Inferior parietal cortex (tissue), 1 donor: ENCODE results near the gene PALD1.
"Not testable (repeated sequence)": the region's sequence is repeated elsewhere in the genome, so short reads cannot be mapped to it uniquely, and the experiment has no call there.

ENCODE experiments used
- DNase-seq: peaks from one replicate; pipeline ENCODE4 v3.0.0-alpha.2; 2016; ENCODE audit errors: extremely low spot score

The PALD1 gene

DNA sequence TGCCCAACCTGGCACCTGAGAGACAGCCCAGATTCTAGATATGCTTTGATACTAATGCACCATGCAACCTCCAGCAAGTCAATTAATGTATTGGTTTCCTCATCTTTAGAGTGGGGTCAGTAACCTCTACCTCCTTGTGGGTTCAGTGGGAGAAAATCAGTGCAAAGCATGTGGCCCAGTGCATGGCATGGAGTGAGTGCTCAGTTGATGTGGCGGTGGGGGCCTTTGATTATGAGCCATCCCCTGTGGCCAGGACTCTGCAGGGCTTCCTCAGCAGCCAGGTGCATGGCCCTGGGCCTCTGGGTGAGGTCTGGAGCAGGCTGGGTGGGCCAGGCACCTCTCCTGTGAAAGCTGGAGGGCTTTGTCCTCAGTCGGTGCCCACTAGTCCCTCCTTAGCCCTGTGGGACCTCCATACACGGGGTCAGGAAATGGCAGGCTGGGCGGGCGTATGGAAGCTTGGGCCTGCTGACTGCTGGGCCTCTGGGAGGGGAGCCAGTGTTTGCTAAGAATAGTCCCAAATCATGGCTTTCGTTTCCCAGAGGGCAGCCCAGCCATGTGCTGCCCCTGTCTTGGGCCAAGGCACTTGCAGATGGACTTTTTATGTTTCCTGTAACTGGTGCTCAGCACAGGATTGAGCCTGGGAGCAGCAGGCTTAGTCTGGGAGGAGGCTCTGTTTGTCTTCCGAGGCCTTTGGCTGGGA is 3.4 kb downstream of the PALD1 start:
- DNase-seq = no peak

DNA sequence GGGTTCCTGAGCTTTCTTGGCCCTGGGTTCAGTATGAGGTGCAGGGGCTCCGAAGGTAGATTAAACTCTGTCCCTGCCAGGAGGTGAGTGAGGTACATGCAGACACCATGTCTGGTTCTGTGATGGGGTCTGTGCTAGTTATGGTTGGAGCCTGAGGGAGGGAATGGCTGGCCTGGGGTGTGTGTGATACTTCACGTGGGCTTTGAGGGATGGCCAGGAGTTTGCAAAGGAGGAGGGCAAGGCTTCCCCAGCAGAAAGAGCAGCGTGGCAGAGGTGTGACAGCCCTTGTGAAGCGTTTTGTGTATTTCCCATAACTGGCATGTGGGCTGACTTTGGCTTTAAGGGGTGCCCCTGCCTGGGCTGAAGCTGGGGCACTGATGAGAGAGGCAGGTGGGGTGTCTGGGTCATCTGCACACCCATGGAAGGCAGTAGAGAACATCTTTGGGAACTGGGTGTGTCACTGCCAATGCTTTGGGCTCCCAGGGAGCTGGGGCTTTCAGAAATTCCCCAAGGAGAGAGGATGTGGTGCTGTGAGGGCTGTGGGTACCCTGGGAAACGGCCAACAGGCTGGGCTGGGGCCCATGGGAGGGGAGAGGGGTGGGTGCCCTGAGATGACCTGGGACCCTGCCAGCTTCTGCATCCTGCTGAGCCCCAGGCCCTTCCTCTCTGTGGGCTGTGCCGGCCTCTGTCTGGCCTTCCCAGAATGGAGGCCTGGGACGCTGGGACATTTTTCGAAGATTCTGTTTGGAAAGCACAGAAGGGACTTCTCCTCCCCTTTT is 4.6 kb downstream of the PALD1 start:
- DNase-seq = no peak

- DNase-seq = not testable (repeated sequence)
Observed at GRCh38 chr10:70483872-70484271, 5.3 kb downstream of the PALD1 start.

DNA sequence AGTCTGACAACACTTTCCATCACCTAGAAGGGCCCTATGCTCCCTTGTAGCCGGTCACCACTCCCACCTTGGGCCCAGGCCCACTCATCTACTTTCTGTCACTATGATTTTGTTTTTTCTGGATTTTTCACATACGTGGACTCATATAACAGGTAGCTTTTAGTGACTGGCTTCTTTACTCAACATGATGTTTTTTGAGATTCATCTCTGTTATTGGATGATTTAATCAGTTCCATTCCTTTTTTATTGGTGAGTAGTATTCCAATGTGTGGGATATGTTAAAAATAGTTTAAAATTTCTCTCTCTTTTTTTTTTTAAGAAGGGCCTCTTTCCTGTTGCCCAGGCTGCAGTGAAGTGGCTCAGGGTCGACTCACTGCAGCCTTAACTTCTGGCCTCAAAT is 9.3 kb downstream of the PALD1 start:
- DNase-seq = no peak

- DNase-seq = no peak
Observed at GRCh38 chr10:70490142-70490541, 11.6 kb downstream of the PALD1 start.

- DNase-seq = no peak
Observed at GRCh38 chr10:70491614-70492013, 13.0 kb downstream of the PALD1 start.

GRCh38 chr10:70492786-70493659 is 14.5 kb downstream of the PALD1 start:
- DNase-seq = no peak

DNA sequence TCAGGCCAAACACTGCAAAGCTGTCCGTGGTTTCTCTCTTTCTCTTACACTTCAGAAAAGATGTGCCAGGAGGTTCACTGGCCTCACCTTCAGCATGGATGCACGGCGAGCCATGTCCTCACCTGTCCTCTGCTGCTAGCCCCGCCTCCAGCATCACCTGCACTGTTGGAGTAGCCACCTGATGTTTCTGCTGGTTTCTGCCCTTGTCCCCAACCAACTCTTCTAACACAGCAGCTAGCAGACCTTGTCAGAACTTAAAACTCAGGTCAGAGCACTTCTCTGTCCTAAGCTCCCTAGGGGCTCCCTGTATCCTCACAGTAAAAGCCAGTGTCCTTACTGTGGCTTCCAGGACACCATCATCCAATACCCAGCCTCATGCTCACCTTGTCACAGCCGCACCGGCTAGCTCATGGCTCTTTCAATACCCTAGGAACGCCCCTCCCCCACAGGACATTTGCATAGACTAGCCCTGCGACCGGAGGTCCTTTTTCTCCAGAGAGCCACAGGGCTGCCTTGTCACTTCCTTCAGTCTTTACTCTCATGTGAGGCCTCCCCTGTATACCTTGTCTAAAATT is 15.2 kb downstream of the PALD1 start:
- no peak for DNase-seq

- DNase-seq = no peak
Observed at GRCh38 chr10:70494536-70494935, 16.0 kb downstream of the PALD1 start.

DNA sequence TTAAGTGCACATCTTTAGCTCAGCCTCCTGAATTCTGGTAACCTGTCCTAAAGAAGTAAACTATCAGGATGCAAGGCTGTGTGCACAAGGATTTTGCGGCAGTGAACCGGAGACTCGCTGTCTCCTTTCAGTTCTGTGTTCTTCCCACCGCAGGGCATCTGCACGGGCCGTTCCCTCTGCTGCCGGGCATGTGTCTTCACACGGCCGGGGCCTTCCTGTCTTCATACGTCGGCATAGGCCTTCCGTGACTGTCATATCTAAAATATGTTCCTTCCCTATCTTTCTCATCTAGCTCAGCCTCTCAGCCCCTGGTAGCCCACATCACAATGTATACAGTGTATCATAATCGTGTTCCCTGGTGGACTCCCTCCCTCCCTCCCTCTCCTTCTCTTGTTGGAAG is 16.4 kb downstream of the PALD1 start:
- DNase-seq = no peak

- DNase-seq = no peak
Observed at GRCh38 chr10:70495691-70496261, 17.2 kb downstream of the PALD1 start.

GRCh38 chr10:70496341-70497119 is 18.0 kb downstream of the PALD1 start:
- no peak for DNase-seq

DNA sequence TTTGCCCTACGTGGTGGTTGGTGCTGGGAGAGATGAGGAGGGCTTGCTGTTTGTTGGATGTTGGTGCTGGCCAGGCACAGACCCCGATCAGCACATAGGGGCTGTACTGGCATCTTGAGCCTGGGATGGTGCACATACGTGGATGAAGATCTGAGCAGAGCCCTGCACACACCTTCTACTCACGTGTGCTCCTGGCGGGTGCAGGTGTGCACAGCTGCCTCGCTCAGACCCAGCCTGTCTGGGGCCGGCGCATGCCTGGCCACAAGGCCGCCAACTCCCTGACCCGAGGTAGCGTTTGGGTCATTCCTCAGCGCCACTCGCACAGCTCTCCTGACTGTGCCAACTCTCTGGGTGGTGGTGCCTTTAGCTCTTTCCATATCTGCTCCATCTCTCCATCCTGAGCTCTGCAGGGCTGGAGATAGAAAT is 18.6 kb downstream of the PALD1 start:
- no peak for DNase-seq

- DNase-seq = no peak
Observed at GRCh38 chr10:70498970-70499835, 20.6 kb downstream of the PALD1 start.

DNA sequence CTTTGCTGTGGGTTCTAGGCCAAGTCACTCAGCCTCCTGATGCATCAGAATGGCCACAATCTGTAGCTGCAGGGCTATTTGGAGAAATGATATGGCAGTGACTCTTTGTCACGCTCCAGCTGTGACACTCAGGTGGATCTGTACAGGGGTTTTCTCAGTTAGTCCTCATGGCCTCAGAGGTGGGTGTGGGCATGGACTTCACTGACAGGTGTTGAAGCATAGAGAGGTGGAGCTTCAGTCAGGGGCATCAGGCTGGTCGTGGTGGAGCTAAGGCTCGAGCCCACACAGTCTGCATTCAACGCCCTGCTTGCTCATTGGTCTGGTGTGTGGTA is 21.2 kb downstream of the PALD1 start:
- DNase-seq = no peak

DNA sequence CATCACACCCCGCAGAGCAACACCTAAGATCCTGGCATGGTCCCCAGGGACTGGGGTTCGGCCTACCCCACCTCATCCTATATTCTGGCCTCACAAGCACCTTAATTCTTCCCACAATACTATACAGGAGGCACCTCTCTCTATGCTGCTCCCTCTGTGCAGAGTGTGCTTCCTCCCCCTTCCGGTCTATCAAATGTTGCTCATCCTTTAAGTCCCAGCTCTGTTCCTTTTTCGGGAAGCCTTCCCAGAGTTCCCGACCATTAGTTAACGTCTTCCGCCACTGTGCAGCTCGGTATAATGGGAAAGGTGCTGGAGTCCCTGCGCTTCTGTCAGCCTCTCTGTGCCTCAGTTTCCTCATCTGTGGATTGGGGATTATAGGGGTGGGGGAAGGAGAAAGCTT is 21.8 kb downstream of the PALD1 start:
- no peak for DNase-seq

DNA sequence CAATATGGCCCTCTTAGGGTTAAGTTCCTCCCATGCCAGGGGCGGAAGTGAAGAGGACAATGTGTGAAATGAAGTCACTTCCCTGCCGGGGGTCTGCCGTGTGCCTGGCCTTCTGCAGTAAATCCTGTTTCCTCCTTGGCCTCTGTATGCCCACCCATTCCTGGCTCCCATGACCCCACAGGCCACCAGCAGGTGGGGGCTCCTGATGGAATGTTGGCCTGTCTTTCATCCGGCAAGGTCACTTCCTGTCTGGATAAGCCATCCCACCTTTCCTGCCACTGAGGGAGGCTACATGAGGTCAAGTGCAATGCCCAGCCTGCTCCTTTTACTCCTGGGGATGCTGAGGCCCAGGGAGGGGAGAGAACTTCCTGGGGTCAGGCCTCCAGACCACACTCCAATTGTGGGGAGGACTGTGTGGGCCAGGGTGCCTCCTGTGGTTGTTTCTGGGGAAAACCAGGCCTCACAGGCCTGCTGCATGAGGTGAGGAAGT is 22.3 kb downstream of the PALD1 start:
- DNase-seq = no peak

DNA sequence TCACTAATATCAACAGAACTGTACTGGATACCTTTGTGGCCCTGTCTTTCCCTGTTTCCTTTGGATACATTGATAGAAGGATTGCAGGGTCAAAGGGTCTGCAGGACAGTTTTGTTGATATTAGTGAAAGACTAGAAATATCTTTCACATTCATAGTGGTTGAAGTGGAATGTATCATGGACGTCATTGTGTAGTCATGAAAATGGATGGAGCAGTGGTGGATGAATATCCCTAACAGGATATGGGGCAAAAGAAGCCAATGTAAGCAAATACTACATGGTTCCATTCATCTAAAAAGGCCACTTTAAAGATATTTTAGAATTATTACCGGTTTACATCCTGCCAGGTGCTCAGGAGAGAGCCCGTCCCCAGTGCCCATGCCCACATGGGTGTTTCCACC is 23.8 kb downstream of the PALD1 start:
- no peak for DNase-seq

GRCh38 chr10:70503776-70504175 is 25.2 kb downstream of the PALD1 start:
- DNase-seq = no peak
